PC-3 (cell line): Measurements from ENCODE around the gene ACOT11.

Source experiments
- CTCF ChIP-seq: fragments of 300-600 bp; sonication (generic); conservative IDR thresholded peaks from 2 replicates; pipeline ENCODE4 v1.5.1; 2017; ENCODE audit warnings: antibody characterized with exemption, low read depth, mild to moderate bottlenecking, low read length
- EZH2 ChIP-seq: fragments of 300-600 bp; sonication (generic); IDR thresholded peaks from one replicate; pipeline ENCODE4 v1.6.1; 2017; ENCODE audit warnings: antibody characterized with exemption, mild to moderate bottlenecking, low read length; ENCODE audit not compliant: unreplicated experiment
- EZH2phosphoT487 ChIP-seq: fragments of 300-600 bp; sonication (generic); IDR thresholded peaks from 2 replicates; pipeline ENCODE4 v1.6.1; 2018; ENCODE audit warnings: mild to moderate bottlenecking, antibody characterized with exemption, low read length, borderline replicate concordance

GRCh38 chr1:54545916-54546635, 2.0 kb upstream of the ACOT11 start:
- TF ChIP-seq CTCF (no peak), EZH2 (no peak), EZH2phosphoT487 (no peak)
